ENCODE results near the gene GCH1.

GCH1 gene

DNA sequence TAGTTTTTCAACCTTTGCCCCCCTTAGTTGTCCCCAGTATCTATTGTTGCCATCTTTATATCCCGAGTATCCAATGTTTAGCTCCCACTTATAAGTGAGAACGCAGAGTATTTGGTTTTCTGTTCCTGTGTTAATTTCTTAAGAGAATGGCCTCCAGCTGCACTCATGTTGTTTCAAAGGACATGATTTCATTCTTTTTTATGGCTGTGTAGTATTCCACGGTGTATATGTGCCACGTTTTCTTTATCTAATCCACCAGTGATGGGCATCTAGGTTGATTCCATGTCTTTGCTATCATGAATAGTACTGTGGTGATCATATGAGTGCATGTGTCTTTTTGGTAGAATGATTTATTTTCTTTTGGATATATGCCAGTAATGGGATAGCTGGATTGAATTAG, 72.0 kb downstream of the GCH1 start:
- H3K4me3 ChIP-seq (ENCODE audit: insufficient read depth, low read depth, low read length): no peak overlapping the region
- no peak overlapping the region for H3K27ac ChIP-seq (ENCODE audit: insufficient read depth, low read depth, low read length, poor library complexity, severe bottlenecking)
- H3K4me1 ChIP-seq (ENCODE audit: control insufficient read depth, insufficient read depth, low read length): no peaks in the 10 kb centered on the region
- 90 to 96% methylated on average over 4 of the region's 4 CpGs for WGBS, 2 experiments
- H3K27me3 ChIP-seq (ENCODE audit: control insufficient read depth, insufficient read depth, low read length, poor library complexity, severe bottlenecking): no peaks in the 10 kb centered on the region
- no peaks in the 10 kb centered on the region for H3K9me3 ChIP-seq (ENCODE audit: control insufficient read depth, low read length)
- no peaks in the 10 kb centered on the region for H3K36me3 ChIP-seq (ENCODE audit: control insufficient read depth, insufficient read depth, low read length)

DNA sequence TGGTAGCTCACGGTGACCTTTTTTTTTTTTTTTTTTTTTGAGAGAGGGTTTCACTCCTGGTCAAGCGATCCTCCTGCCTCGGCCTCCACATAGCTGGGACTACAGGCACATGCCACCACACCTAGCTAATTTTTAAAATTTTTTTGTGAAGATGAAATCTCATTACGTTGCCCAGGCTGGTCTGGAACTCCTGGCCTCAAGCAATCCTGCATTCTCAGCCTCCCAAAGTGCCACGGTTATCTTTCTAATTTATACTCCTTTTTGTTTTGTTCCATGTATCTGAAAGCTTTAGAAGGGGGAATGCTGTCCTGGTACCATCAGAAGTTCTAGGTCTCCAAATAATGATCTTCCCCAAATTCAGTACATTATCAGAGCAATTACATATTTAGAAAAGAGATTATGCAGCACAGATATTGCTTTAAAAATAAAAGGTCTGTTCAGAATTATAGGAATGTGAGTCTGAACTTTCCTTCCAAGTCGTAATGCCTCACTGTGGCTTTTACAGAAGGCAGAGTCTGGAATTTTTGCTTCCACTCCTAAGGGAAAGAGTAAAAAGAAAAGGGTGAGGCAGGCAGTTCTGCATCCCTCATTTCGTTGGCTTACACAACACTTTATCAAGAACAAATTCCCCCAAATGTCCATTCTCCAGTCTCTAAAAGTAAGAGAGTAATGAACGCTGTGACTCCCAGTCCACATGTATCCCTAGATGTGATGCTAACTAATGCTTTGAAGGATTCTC, 73.0 kb downstream of the GCH1 start:
- WGBS, 2 experiments: 85% methylated on average over 6 to 8 of the region's 8 CpGs

DNA sequence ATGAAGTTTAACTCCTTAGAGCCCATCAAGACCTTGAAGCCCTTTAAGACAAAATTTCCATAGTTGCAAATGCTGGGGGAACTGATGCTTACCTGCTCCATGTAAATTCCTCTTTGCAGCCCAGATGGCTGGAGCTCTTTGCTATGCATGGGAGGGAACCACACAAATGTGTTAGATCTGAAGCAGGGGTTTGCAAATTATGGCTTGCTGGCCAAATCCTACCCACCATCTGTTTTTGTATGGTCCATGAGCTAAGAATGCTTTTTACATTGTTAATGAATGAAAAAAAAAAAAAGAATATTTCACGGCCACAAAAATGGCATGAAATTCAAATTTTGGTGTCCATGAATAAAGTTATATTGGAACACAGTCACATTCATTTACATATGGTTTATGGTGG, 74.6 kb downstream of the GCH1 start:
- H3K36me3 ChIP-seq (ENCODE audit: control insufficient read depth, insufficient read depth, low read length): no peaks in the 10 kb centered on the region
- H3K4me1 ChIP-seq (ENCODE audit: control insufficient read depth, insufficient read depth, low read length): no peaks in the 10 kb centered on the region
- H3K9me3 ChIP-seq (ENCODE audit: control insufficient read depth, low read length): no peaks in the 10 kb centered on the region
- 100% methylated on average over 1 of the region's 1 CpG for WGBS, 2 experiments
- no peak overlapping the region for H3K4me3 ChIP-seq (ENCODE audit: insufficient read depth, low read depth, low read length)
- H3K27me3 ChIP-seq (ENCODE audit: control insufficient read depth, insufficient read depth, low read length, poor library complexity, severe bottlenecking): no peaks in the 10 kb centered on the region
- no peak overlapping the region for H3K27ac ChIP-seq (ENCODE audit: insufficient read depth, low read depth, low read length, poor library complexity, severe bottlenecking)

More for the DNA sequence above, 73.0 kb downstream of the GCH1 start:
- no peak overlapping the region for H3K27ac ChIP-seq (ENCODE audit: insufficient read depth, low read depth, low read length, poor library complexity, severe bottlenecking)
- no peaks in the 10 kb centered on the region for H3K9me3 ChIP-seq (ENCODE audit: control insufficient read depth, low read length)
- H3K36me3 ChIP-seq (ENCODE audit: control insufficient read depth, insufficient read depth, low read length): no peaks in the 10 kb centered on the region
- H3K4me1 ChIP-seq (ENCODE audit: control insufficient read depth, insufficient read depth, low read length): no peaks in the 10 kb centered on the region
- no peaks in the 10 kb centered on the region for H3K27me3 ChIP-seq (ENCODE audit: control insufficient read depth, insufficient read depth, low read length, poor library complexity, severe bottlenecking)
- no peak overlapping the region for H3K4me3 ChIP-seq (ENCODE audit: insufficient read depth, low read depth, low read length)

DNA sequence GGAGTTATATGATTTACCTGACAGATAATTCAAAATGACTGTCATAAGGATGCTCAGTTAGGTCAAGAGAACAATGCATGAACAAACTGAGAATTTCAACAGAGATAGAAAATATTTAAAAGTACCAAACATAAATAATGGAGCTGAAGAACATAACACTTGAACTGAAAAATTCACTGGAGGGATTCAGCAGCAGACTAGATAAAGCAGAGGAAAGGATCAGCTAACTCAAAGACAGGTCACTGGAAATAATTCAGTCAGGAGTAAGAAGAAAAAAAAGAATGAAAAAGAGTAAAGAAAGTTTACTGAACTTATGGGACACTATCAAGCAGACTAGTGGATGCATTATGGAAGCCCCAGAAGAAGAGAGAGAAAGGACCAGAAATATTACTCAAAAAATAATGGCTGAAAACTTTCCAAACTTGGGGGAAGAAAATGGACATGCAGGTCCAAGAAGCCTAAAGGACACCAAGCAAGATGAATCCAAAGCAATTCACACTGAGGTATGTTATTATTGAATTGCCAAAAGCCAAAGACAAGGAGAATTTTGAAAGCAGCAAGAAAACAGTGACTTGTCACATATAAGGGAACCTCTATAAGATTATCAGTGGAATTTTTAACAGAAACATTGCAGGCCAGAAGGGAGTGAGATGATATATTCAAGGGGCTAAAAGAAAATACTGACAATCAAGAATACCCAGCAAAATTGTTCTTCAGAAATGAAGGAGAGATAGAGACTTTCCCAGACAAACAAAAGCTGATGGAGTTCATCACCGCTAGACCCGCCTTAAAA, 78.7 kb downstream of the GCH1 start:
- WGBS, 2 experiments: no CpG with 5 or more reads among the region's 2 CpGs
- H3K4me3 ChIP-seq (ENCODE audit: insufficient read depth, low read depth, low read length): no peak overlapping the region

DNA sequence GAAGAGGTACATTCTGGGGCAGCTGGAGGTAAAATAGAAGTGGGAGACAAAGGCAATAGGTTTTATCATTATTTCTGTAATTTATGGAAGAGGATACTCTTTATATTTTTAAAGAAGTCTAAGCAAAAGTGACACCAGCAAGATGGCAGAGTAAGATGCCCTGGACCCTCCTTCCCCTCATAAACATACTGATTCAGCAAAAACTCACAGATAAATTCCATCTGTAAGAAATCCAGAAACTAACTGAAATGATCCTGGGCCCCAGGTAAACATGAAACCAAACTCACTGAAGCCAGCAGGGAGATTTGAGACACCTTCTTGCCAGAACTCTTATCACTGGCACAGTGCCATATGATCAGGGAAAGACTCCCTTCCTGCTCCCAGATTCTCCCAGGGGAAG, 79.9 kb downstream of the GCH1 start:
- H3K36me3 ChIP-seq (ENCODE audit: control insufficient read depth, insufficient read depth, low read length): no peaks in the 10 kb centered on the region
- no peaks in the 10 kb centered on the region for H3K27me3 ChIP-seq (ENCODE audit: control insufficient read depth, insufficient read depth, low read length, poor library complexity, severe bottlenecking)
- H3K9me3 ChIP-seq (ENCODE audit: control insufficient read depth, low read length): no peaks in the 10 kb centered on the region
- peaks cover 13% of the 10 kb centered on the region for H3K4me1 ChIP-seq (ENCODE audit: control insufficient read depth, insufficient read depth, low read length)
- H3K27ac ChIP-seq (ENCODE audit: insufficient read depth, low read depth, low read length, poor library complexity, severe bottlenecking): no peak overlapping the region
- no peak overlapping the region for H3K4me3 ChIP-seq (ENCODE audit: insufficient read depth, low read depth, low read length)

More for the DNA sequence above, 78.7 kb downstream of the GCH1 start:
- Histone ChIP-seq H3K27me3 (ENCODE audit: control insufficient read depth, insufficient read depth, low read length, poor library complexity, severe bottlenecking) (no peaks in the 10 kb centered on the region), H3K9me3 (ENCODE audit: control insufficient read depth, low read length) (no peaks in the 10 kb centered on the region), H3K27ac (ENCODE audit: insufficient read depth, low read depth, low read length, poor library complexity, severe bottlenecking) (no peak overlapping the region), H3K36me3 (ENCODE audit: control insufficient read depth, insufficient read depth, low read length) (no peaks in the 10 kb centered on the region), H3K4me1 (ENCODE audit: control insufficient read depth, insufficient read depth, low read length) (peaks cover 2% of the 10 kb centered on the region)

DNA sequence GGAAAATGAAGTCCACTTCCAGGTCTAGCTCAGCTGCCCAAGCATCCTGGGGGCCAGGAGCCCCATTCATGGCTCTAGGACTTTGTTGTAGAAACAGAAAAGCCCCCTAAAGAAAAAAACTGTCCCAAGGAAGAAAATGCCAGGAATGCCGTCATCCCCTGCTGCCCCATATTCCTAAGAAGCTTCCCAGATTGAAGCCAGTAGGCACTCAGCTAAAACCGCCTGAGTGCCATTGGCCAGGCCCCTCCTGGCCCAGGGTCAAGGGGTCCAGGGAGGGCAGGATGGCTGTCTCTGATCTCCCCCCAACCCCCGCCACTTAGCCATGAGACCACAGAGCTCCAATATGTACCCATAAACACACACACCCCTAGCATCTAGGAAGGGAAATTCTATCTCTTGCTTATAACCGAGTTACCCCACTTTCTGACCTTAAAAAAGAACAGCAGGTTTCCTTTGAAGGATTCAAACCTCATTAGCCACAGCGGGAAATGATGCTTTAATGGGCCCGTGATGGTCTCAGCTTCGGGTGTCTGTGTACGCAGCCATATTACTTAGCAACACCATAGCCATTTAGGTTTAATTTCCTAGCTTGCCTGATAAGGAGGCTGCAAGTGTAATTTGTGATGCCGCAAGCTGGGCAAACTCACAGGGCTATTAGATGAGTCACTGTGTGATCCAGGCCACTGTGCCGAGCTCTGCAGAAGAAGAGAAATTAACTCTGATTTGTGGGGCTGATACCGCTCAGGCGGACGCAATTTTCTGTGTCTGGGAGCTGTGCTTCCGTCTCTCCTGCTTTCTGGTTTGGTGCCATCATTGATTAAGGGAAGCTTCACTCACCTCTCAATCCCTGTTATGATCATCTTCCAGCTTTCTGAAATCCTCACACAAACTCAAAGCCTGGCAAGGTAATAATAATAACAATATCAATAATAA, 84.2 kb downstream of the GCH1 start:
- 74 to 78% methylated on average over 14 of the region's 14 CpGs for WGBS, 2 experiments

DNA sequence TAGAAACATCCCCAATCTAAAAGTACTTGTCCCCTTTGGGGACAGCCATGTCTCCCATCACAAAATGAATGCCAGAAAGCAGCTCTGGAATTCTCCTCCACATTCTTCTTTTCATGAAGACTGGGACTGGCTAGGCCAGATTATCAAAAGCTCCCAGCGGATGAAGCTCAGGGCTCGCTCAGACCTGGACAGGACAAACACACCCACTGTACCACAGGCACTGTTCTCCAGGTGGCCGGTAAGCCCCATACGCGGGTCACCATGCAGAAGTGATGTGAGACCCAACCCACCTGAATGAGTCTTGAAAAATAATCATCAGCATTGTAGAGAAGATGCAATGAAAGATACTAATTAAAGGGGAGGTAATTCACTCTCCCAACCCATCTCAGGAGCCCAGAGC, 85.1 kb downstream of the GCH1 start:
- Histone ChIP-seq H3K9me3 (ENCODE audit: control insufficient read depth, low read length) (no peaks in the 10 kb centered on the region), H3K4me1 (ENCODE audit: control insufficient read depth, insufficient read depth, low read length) (peaks cover 13% of the 10 kb centered on the region), H3K27ac (ENCODE audit: insufficient read depth, low read depth, low read length, poor library complexity, severe bottlenecking) (no peak overlapping the region), H3K4me3 (ENCODE audit: insufficient read depth, low read depth, low read length) (no peak overlapping the region), H3K36me3 (ENCODE audit: control insufficient read depth, insufficient read depth, low read length) (no peaks in the 10 kb centered on the region), H3K27me3 (ENCODE audit: control insufficient read depth, insufficient read depth, low read length, poor library complexity, severe bottlenecking) (no peaks in the 10 kb centered on the region)
- whole genome bisulfite sequencing, 2 experiments: 92 to 94% methylated on average over 5 of the region's 5 CpGs

More for the DNA sequence above, 84.2 kb downstream of the GCH1 start:
- Histone ChIP-seq H3K9me3 (ENCODE audit: control insufficient read depth, low read length) (no peaks in the 10 kb centered on the region), H3K4me3 (ENCODE audit: insufficient read depth, low read depth, low read length) (no peak overlapping the region), H3K27me3 (ENCODE audit: control insufficient read depth, insufficient read depth, low read length, poor library complexity, severe bottlenecking) (no peaks in the 10 kb centered on the region), H3K27ac (ENCODE audit: insufficient read depth, low read depth, low read length, poor library complexity, severe bottlenecking) (no peak overlapping the region), H3K36me3 (ENCODE audit: control insufficient read depth, insufficient read depth, low read length) (no peaks in the 10 kb centered on the region), H3K4me1 (ENCODE audit: control insufficient read depth, insufficient read depth, low read length) (peaks cover 13% of the 10 kb centered on the region)

DNA sequence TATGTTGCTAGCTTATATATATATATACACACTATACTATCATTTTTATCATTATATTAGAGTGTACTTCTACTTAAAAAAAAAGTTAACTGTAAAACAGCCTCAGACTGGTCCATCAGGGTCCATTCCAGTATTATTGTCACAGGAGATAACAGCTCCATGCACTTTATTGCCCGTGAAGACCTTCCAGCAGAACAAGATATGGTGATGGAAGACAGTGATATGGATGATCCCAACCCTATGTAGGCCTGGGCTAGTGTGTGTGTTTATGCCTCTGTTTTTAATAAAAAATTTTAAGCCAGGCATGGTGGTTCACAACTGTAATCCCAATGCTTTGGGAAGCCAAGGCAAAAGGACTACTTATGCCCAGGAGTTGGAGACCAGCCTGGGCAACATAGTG, 86.2 kb downstream of the GCH1 start:
- no peaks in the 10 kb centered on the region for H3K27me3 ChIP-seq (ENCODE audit: control insufficient read depth, insufficient read depth, low read length, poor library complexity, severe bottlenecking)
- no peak overlapping the region for H3K4me3 ChIP-seq (ENCODE audit: insufficient read depth, low read depth, low read length)
- no peaks in the 10 kb centered on the region for H3K36me3 ChIP-seq (ENCODE audit: control insufficient read depth, insufficient read depth, low read length)
- H3K27ac ChIP-seq (ENCODE audit: insufficient read depth, low read depth, low read length, poor library complexity, severe bottlenecking): no peak overlapping the region
- WGBS, 2 experiments: 98 to 100% methylated on average over 1 of the region's 1 CpG
- H3K4me1 ChIP-seq (ENCODE audit: control insufficient read depth, insufficient read depth, low read length): peaks cover 13% of the 10 kb centered on the region
- no peaks in the 10 kb centered on the region for H3K9me3 ChIP-seq (ENCODE audit: control insufficient read depth, low read length)

DNA sequence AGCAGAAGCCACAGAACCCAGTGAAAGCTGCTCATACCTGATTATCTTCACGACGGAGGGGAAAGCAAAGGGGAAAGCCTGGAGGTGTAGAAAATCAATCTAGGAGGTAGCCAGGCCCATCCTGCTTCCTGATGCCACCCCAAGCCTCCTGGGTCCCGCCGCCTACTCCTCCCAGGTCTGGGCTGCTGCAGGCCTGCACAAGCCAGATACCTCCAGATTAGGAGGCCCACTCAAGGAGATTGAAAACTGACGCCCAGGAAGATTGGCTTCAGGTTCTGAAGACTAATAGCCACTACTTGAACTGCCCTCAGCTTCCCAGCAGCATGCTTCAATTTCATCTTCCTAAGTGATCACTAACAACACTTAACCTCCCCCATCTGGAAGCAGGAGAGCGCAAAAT, 87.1 kb downstream of the GCH1 start:
- 91 to 93% methylated on average over 6 of the region's 6 CpGs for WGBS, 2 experiments
- Histone ChIP-seq H3K27ac (ENCODE audit: insufficient read depth, low read depth, low read length, poor library complexity, severe bottlenecking) (no peak overlapping the region), H3K27me3 (ENCODE audit: control insufficient read depth, insufficient read depth, low read length, poor library complexity, severe bottlenecking) (no peaks in the 10 kb centered on the region), H3K36me3 (ENCODE audit: control insufficient read depth, insufficient read depth, low read length) (no peaks in the 10 kb centered on the region), H3K4me3 (ENCODE audit: insufficient read depth, low read depth, low read length) (no peak overlapping the region), H3K9me3 (ENCODE audit: control insufficient read depth, low read length) (no peaks in the 10 kb centered on the region), H3K4me1 (ENCODE audit: control insufficient read depth, insufficient read depth, low read length) (peaks cover 13% of the 10 kb centered on the region)

DNA sequence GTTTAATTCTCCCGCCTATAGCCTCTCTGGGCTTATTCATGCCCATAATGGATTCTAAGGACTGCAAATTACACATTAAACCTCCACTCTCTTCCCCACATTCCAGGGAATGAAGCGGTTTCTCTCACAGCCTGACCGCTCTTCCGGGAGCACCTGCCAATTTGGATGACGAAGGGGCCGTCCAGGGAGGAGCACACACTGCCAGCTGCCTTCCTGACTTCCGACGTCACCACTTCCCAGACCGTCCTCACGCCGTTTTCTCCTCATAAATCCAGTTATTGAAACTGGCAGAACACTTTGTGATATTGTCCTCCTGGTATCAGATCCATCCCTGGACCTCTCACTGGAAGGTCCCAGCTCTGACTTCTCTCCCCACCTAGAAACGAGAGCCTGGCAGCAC, 87.6 kb downstream of the GCH1 start:
- Histone ChIP-seq H3K4me1 (ENCODE audit: control insufficient read depth, insufficient read depth, low read length) (peaks cover 13% of the 10 kb centered on the region), H3K9me3 (ENCODE audit: control insufficient read depth, low read length) (no peaks in the 10 kb centered on the region), H3K27ac (ENCODE audit: insufficient read depth, low read depth, low read length, poor library complexity, severe bottlenecking) (no peak overlapping the region), H3K27me3 (ENCODE audit: control insufficient read depth, insufficient read depth, low read length, poor library complexity, severe bottlenecking) (no peaks in the 10 kb centered on the region), H3K4me3 (ENCODE audit: insufficient read depth, low read depth, low read length) (no peak overlapping the region), H3K36me3 (ENCODE audit: control insufficient read depth, insufficient read depth, low read length) (no peaks in the 10 kb centered on the region)
- 93% methylated on average over 12 of the region's 12 CpGs for WGBS, 2 experiments
